Hypothalamus (tissue), 51 donors: ENCODE data around the gene SORBS2.
"Not testable (repeated sequence)": the region's sequence is repeated elsewhere in the genome, so short reads cannot be mapped to it uniquely, and the experiment has no call there.

Experiments
- DNase-seq, 51 donors: peaks; one replicate each; lab custom pipeline; 2025; lab: John Stamatoyannopoulos, UW

The SORBS2 gene, protein sequence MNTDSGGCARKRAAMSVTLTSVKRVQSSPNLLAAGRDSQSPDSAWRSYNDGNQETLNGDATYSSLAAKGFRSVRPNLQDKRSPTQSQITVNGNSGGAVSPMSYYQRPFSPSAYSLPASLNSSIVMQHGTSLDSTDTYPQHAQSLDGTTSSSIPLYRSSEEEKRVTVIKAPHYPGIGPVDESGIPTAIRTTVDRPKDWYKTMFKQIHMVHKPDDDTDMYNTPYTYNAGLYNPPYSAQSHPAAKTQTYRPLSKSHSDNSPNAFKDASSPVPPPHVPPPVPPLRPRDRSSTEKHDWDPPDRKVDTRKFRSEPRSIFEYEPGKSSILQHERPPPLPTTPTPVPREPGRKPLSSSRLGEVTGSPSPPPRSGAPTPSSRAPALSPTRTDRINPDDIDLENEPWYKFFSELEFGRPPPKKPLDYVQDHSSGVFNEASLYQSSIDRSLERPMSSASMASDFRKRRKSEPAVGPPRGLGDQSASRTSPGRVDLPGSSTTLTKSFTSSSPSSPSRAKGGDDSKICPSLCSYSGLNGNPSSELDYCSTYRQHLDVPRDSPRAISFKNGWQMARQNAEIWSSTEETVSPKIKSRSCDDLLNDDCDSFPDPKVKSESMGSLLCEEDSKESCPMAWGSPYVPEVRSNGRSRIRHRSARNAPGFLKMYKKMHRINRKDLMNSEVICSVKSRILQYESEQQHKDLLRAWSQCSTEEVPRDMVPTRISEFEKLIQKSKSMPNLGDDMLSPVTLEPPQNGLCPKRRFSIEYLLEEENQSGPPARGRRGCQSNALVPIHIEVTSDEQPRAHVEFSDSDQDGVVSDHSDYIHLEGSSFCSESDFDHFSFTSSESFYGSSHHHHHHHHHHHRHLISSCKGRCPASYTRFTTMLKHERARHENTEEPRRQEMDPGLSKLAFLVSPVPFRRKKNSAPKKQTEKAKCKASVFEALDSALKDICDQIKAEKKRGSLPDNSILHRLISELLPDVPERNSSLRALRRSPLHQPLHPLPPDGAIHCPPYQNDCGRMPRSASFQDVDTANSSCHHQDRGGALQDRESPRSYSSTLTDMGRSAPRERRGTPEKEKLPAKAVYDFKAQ (N-terminal part only)

DNA sequence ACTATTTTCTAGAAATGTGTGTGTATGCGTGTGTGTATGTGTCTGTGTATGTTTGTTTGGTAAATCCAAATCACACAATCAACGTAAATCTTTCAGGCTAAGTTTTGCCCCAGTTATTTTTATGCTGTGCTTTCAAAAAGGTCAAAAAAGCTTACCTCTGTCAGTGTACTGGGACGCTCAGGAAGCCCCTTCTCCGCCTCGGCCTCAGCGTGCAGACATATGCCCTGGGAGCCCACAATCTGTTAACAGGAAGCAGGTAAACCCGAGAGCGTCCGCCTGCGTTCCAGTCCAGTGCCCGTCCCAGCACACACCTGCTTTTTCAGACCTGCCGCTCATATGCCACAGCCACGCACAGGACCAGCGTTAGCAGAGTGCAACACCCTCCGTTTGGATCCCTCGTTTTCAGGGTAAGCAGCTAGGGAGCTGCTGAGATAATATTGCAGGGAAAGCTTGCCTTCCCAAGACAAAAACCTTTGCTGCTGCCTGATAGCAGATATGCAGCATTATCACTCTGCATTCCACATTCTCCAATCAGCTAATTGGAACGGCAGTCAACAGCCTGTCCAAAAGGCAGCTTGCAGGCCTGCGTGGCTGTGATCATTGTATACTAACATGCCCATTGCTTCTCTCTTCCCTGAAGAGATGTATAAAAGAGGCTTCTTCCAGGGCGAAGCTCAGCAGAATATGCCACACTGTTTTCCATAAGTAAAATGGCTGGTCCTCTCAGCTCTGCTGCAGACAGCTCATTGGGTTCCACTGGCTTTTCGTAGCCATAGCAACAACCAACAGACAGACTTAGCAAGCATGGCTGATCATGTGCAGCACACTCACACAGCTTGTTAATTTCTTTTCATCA lies at the start of gene SORBS2:
Gene SORBS2 (minus strand): TSS at position 686 of the 856 bp plus-strand sequence. CDS start 121,623 bp downstream, outside the sequence.
- peak in 25 of 51 donors; percentile 3 to 84 (median 24) for DNase-seq

DNA sequence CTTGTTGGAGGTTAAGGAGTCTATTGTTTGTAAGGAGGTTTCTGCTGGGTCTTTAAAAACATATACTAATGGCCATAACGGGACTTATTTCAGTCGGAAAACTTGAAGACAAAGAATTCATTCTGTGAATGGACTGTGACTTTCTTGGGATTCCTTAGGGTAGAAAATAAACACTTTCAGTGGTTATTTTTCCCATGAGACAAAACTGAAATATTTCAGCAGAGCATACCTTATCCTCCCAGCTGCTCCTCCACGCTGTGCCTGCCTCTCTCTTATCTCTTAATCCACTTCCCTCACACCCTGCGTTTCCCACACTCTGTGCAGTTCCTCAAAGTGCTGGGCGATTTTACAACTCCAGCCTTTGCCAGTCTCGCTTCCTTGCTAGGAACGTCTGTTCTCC lies 47.1 kb upstream of the SORBS2 start:
- no peak for DNase-seq

DNA sequence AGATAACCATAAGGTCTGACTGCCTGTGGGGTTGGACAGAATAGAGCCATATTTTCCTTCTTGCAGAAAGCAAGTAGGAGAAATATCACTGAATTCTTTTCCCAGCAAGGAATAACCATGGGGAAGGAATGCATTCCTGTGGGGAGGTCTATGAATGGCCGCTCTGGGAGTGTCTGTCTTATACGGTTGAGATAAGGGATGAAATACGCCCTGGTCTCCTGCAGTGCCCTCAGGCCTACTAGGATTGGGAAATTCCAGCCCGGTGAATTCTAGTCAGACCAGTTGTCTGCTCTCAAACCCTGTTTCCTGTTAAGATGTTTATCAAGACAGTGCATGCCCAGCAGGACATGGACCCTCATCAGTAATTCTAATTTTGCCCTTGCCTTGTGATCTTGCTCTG lies 45.6 kb upstream of the SORBS2 start:
- DNase-seq: not testable (repeated sequence)

DNA sequence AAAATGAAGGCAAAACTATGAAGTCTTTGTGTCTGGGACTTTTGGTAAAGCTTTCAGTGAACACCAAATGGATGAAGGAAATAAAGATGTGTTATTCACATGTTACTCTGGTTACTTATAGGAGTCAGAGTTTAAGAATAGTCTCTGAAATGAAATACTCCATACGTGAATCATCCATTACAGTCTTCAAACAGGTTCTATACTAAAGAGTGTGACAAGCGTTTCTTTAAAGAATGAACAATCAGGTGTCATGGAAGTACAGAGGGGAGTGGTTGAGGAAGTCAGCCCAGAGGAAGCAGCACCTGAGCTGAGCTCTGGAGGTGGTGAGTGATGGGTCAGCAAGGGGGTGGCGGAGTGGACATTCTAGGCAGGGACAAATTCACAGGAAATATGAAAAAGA lies 41.8 kb upstream of the SORBS2 start:
- DNase-seq: no peak

DNA sequence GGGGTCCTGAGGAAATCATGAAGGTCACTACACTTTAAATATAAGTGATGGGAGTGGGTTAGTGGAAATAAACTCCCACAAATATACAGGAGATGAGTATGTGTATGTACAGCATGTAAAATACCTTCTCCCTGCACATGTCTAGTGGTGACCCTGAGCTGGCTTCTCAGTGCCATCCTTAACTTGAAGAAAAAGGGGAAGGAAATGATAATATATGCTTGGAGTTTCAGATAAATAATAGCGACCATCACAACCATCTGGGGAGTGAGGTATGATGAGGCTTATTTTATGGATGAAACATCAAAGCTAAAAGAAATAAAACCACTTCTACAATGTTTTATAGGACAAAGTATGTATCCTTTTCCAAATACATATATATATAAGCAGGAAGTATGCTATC lies 41.0 kb upstream of the SORBS2 start:
- DNase-seq: no peak

DNA sequence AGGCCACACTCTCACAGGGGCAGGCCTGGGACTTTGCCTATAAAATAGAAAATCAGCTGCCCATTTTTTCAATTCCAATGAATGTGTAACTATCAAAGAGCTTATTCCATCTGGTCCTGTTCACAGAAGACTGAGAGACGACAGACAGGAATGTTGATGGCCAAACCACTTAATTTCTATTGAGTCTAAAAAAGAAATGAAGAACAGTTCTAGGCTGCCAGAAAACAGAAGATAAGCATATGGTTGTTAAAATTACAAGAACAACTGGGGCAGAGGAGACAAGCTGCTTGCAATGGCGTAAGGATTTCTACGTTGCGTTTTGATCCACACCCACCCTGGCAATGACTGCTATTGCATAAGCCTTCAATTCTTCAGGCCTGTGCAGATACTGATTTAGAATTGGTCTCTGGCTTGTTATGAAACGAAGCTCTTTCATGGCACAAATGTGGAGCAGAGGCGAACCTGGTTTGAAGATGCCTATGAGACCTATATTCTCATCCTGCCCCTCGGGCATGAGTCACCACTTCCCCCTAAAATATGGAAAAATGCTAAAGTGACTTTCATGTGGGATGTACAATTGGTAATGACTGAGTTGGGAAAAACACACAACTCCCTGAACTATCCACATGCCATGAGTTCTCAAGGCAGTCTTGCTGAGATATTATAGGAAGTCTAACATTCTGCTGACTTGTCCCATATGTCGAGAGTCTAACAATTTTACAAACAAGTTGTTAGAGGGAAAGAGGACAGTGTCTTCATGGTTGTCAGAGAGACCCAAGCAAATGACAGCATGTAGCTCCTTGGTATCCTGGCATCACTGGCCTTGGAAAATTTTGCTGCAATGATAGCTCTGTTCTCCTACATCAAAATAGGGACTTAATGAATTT lies 37.9 kb upstream of the SORBS2 start:
- DNase-seq: no peak

DNA sequence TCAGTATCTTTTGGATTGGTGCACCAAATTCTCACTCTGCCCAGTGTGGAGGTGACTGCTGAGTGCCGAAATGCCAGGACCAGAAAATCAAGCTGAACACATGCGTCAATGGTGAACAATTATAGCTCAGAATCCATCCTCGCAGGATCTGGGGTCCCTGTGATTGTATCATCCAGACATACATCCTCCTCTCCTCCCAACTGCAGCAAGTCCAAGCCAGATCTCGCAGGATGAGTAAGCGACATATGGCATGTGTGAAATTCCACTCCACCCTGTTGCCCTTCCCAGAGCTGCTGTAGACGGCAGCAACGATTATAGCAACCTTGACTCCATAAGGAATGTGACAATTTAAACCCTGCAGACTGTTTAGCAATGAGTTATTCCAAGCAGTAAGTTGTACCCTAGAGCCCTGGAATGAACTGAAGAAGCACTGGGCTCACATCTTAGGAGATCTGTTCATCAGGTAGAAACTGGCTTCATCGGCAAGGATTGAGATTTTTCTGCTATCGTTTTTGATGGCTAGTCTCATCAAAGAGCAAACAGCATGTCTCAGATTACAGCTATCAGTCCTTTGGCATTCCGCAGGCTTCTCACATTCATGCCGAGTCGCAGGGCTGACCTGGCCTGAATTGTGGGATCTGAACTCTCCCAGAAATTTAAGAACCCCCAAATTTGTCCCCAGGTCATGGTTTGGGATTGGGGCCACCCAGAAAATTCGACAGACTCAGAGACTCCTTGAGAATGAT lies 35.5 kb upstream of the SORBS2 start:
- DNase-seq: peak in 1 of 51 donors; percentile 37

DNA sequence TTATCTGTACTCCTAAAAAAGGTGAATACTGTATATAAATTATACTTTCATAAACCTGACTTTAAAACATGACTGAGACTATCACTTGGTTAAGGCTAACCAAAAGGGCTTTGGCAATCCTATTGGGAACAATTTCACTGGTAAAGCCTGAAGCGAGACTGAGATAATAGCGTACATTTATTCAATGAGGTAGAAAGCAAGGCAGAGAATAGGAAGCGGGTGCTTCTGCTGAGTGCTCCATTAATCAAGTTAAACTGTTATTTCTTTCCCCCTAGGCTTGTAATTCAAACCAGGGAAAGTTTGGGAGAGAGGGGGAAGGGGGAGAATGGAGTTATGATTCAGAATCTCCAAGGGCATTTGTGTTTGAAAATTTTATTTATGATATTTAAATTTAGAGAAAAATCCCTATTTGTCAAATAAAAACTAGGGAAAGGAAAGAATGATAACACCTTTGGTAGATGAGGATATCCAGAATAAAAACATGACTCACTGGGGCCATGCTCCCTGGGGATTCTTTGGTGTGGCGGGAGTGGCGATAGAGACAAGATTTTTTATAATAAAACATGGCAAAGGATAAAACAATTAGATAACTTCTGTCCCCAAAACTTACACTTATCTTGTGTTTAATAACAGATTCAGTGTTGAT lies 34.6 kb upstream of the SORBS2 start:
- no peak for DNase-seq

DNA sequence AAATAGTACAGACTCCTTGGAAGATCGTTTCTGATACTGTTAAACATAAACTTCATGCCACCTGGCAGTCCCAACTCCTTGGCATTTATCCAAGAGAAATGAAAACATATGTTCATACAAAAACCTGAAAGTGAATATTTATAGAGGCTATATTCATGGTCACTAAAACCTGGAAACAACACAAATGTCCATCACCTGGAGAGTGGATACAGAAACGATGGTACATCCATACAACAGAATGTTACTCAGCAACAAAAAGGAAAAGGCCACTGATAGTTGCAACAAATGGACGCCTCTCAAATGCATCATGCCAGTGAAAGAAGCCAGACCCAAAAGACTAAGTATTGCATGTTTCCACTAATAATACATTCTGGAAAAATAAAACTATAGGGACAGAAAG lies 34.0 kb upstream of the SORBS2 start:
- no peak for DNase-seq

DNA sequence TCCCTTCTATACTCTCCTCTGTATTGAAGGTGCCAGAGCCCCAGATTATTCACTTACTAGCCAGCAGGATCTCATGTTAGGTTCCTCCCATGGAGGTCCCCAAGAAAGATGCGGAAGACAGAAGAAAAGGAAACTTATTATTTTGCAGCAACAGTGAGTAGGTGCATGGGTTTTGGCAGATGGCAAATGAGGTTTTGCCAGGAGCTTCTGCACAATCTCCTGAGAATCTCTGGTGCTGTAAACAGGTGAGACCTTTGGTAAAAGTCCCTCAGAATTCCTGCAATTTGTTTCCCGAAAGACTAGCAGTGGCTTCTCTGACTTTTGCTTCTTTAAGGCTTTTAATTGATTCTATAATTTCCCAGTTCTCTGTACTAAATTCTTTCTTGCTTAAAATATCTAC lies 29.5 kb upstream of the SORBS2 start:
- no peak for DNase-seq

DNA sequence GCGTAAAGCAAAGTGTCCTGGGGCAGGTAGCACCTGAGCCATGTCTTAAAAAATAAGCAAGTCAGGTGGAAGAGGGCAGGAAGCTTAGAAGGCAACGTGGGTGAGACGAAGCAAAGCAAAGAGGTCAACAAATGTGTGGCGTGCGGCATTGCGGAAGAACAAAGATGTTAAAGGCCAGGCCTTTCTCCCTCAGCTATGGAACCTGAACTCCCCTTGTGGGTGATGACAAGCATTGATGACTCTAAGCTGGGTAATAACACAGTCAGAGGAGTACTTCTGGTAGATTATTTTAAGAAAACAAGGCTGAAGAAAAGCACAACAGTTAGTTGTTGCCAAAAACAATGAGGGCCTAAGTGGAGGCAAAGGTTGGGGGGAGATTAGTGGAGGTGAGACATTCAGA lies 29.0 kb upstream of the SORBS2 start:
- DNase-seq: no peak

DNA sequence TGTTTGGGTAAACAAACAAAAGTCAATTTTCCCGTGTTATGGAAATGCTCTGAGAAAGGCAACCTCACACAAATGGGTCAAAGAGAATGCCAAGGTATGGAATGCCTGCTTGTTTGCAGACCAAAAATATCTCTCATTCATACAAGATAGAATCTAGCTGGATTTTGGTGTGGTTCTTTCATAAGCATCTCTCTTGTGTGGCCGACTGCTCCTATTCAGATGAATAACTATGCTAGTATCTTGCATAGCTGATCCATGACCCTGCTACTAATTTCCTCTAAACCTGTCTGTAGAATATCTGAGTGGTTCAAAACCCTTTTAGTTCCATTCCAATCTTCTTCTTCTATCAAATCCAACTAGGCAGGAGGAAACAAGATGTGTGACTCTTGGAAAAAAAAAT lies 28.2 kb upstream of the SORBS2 start:
- DNase-seq: no peak

DNA sequence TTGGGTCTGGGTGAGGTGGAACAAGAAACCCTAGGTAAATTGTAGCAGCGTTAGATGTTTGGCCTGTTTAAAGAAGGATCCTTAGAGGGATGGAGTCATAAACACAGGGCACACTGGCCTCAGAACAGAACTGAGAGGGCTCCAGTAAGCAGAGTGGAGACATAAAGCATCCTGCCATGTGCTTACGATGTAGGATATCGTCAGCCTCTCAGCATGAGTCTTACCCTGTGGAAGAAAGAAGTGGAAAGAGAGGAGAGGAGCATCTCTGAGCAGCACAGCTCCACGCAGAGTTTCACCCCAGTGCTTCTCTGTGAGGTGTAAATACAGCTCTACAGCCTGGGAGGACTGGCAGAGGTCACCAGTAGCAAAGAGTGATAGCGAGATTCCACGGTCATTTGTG lies 27.8 kb upstream of the SORBS2 start:
- no peak for DNase-seq

DNA sequence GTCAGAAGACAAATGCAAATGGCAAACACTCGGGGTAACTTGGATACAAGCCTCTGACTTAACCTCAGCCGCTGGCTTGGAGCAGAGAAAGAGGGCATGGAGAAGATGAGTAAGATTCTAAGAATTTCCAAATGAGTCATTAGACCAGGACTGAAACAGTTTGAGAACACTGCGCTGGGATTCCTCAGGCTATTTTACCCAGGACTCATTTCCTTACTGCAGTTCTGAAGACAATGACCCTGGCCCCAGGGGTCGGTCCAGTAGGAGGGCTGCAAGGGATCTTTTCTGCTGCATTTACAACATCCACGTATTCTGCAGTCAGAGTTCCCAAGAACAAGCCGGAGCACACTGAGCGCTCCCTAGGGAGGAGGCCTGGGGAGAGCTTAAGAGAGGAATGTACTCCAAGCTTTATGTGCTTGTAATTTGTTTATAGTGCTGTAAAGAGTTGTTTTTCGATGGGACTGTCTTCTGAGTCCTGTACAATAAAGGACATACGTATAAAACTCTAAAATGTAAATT lies 27.3 kb upstream of the SORBS2 start:
- peak in 1 of 51 donors; percentile 12 for DNase-seq

DNA sequence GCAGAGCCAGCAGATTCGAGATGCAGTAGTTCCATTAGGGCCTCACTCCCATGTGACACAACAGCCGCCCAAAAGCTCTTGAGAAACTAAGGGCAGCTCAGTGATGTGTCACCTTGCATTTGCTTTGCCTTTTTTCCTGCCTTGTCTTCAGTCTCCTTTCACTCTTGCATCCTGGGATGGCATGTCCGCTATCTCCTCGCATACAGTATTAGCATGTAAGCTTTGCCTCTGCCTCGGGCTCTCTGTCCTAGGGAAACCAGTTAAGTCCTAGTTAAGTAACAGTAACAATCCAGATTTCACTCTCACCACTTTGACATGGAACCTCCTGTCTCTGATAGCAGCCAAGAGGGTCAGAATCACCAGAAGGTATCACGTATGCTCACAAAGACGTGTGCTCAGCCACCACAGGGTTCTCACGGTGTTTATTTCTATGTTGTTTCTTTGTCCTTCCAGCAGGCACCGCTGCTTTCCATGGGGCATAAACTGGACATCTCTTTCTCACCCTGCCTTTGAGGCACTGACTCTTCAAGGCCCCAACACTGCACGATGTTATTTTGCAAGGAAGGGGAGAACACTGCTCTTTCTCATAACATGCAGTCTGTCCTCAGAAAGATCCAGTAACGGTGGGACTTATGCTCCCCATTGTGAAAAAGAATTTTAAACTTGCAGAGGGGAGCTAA lies 26.7 kb upstream of the SORBS2 start:
- no peak for DNase-seq

DNA sequence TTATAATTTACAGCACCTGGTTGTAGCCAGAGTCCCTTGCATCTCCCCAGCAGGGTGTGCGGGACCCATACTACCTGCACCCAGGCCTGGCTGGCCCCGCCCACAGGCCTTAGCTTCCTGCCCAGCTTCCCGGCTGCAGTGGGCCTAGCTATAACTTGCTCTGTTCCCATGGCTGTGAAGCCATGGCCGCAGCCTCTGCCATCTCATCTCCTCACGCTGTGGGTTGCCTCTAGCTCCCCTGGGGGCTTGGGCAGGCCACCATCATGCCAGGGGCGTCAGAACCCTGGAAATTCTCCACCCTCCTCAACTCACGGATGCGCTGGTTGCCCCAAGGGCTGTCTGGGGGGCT lies 26.1 kb upstream of the SORBS2 start:
- no peak for DNase-seq

DNA sequence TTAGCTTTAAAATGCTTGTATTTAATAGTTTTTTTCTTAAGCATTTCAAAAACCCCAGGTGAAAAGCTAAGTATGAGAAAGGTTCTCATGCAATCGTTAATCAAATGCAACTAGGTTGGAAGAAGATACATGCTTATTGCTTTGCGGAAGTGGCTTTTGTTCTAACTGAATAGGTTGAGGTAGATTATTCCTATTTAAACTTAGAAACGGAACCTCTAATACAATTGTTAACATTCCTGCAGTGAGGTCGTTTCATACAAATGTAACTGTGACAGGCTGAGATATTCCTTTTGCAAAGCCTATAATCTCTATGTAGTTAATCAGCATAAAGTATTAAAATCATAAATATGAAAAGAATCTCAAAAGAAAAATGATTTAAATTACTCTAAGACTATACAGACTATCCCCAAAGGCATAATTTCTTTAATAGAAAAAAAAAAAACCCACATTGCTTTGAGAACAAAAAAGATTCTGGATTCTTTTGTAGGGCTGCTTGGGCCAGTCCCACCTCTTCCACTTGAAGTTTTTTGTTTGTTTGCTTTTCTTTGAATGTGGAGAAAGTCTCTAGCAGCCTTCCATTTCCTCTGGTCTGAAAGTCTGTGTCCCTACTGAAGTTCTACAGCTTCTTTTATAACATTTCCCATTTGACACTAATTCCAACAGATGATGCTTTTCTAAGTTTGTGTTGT lies 25.6 kb upstream of the SORBS2 start:
- DNase-seq: no peak
